Activated naive CD4-positive, alpha-beta T cell treated with anti-CD3 and anti-CD28 coated beads, Interleukin-2, amount 50 U/mL, for 24 hours (primary cell): Measurements from ENCODE around the gene NFIB.

ENCODE experiments used
- H3K27ac Mint-ChIP-seq: one replicate; pipeline ENCODE4 v1.8.0; 2021; ENCODE audit warnings: mild to moderate bottlenecking, mixed read lengths
- H3K27me3 Mint-ChIP-seq: one replicate; pipeline ENCODE4 v1.8.0; 2021; ENCODE audit warnings: mixed read lengths
- H3K36me3 Mint-ChIP-seq: one replicate; pipeline ENCODE4 v1.8.0; 2021; ENCODE audit warnings: mixed read lengths
- H3K4me1 Mint-ChIP-seq: one replicate; pipeline ENCODE4 v1.8.0; 2021; ENCODE audit warnings: mixed read lengths
- H3K4me3 Mint-ChIP-seq: one replicate; pipeline ENCODE4 v1.8.0; 2021; ENCODE audit warnings: mild to moderate bottlenecking, mixed read lengths
- H3K9me3 Mint-ChIP-seq: one replicate; pipeline ENCODE4 v1.8.0; 2021; ENCODE audit warnings: mixed read lengths

The NFIB gene

DNA sequence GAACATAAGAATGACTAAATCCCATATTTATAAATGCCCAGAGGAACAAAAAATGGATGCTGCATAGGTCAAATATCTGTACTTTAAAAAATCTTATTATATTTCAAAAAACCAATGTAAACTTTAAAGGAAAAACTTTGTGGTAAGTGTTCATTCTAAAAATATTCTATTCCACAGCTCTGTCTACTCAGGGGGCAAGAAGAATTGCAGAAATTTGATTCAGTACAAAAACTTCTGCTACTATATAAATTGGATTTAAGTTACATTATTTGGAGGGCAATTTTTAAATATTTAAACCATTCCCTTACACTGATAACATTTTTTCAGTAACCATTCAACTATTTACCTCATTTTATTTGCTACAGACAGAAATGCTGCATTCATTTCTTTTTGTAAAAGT, 32.1 kb downstream of the NFIB start:
- Mint-ChIP-seq H3K36me3 (no peaks in the 10 kb centered on the region), H3K9me3 (peaks cover 5% of the 10 kb centered on the region), H3K4me3 (no peak overlapping the region), H3K4me1 (no peaks in the 10 kb centered on the region), H3K27ac (no peak overlapping the region), H3K27me3 (peaks cover 2% of the 10 kb centered on the region)

DNA sequence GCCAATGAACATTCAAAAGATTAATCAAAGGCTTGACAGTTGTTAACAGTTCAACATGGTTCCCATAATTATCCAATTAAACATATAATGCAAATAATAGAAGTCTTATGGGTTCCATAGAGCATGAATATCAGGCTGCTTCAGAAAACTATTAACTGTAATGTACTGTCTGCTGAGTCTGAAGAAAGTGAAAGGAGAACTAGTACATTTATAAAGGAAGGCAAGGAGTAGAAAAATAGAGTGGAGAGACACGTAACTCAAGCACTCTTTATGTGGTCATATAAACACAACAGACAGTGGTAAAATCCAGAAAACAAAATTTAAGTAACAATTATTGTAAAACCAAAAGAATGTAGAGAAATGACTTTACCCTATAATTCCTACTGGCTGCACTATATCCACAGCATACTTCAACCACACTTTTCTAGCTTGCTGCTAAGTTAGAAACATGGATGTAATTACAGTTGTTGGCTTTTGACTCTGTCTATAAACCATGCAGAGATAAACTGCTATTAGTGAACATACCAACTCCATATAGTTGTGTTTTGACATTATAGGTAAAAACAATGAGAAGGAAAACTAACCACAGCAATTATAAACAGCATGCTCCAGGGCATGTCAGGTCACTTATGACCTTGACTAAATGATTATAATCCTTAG, 32.7 kb downstream of the NFIB start:
- Mint-ChIP-seq H3K36me3 (no peaks in the 10 kb centered on the region), H3K9me3 (peaks cover 5% of the 10 kb centered on the region), H3K4me3 (no peak overlapping the region), H3K4me1 (no peaks in the 10 kb centered on the region), H3K27me3 (peaks cover 2% of the 10 kb centered on the region), H3K27ac (no peak overlapping the region)

DNA sequence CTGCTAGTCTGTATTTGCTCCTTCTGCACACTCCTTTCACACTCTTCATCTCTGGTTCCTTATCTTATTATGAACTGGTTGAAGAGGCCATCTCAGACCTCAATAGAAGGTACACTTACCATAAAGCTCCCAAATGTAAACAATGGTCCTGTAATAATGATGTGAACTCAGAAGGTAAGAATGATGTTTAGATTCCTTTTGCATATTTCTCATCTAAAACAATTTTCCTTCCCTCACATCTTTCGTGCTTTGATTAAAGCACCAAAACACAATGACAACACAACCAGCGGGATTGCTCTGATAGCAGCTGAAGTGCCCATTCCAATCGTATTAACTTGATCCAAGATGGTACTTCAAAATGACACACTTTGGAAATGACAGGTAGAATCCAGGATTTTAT, 34.3 kb downstream of the NFIB start:
- Mint-ChIP-seq H3K4me1 (no peaks in the 10 kb centered on the region), H3K4me3 (no peak overlapping the region), H3K9me3 (peaks cover 5% of the 10 kb centered on the region), H3K27me3 (peaks cover 2% of the 10 kb centered on the region), H3K27ac (no peak overlapping the region), H3K36me3 (no peaks in the 10 kb centered on the region)

DNA sequence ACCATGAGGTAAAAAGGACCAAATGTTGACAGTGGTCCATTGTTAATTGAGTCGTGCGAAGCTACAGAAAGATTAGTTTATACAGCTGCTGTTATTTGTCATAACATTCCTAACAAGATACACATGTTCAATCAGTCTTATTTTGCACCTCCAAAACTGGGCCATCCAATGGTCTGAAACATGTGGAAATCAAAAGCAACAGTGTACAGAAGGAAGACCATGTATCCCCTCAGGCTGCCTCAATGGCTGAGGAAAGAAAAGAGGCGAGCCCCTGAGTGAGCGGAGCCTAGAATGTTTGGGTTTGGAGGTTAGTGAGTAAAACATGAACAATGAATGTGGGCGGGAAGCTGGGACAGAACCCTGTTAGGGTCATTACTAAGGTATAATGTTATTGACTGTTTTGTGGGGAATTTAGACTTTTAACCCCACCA, 35.6 kb downstream of the NFIB start:
- no peaks in the 10 kb centered on the region for H3K4me1 Mint-ChIP-seq
- H3K9me3 Mint-ChIP-seq, result peaks cover under 1% of the 10 kb centered on the region
- no peak overlapping the region for H3K4me3 Mint-ChIP-seq
- H3K36me3 Mint-ChIP-seq, result no peaks in the 10 kb centered on the region
- peaks cover 2% of the 10 kb centered on the region for H3K27me3 Mint-ChIP-seq
- H3K27ac Mint-ChIP-seq, result no peak overlapping the region

DNA sequence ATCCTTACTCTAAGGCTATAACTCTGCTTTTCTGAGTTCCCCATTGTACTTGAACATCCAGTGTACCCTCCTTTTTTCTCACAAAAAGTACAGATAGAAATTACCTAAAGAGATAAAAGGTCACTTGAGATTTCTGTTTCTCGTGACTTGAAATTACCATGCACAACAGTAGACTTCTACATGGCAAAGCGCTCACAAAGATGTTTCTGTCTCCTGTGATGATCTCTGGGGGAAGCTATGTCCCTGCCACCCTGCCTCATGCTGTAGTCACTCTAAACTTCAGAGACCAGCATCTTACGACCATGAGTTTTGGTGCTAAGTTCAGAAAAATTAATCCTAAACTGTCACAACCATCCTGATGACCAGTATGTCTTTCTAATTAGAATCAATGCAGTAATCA, 36.2 kb downstream of the NFIB start:
- Mint-ChIP-seq H3K27ac (no peak overlapping the region), H3K4me1 (no peaks in the 10 kb centered on the region), H3K36me3 (no peaks in the 10 kb centered on the region), H3K4me3 (no peak overlapping the region), H3K9me3 (no peaks in the 10 kb centered on the region), H3K27me3 (peaks cover 4% of the 10 kb centered on the region)

DNA sequence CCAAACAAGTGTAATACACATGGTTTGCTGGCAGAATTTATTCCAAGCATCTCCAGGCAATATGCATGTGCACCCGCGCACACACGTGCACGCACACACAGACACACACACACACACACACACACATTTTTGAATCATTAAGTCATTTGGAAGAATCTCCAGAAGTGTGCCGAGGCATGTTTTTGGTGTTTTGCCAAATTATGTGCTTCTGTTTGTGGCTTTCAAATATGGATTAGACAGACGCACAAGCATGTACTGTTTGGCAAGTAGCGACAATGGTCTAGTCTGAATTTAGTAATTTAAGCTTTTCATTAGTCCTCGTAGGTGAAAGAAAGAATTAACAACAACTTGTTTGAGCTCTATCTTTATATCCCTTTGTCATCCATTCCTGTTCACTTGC, 36.7 kb downstream of the NFIB start:
- Mint-ChIP-seq H3K27ac (no peak overlapping the region), H3K9me3 (no peaks in the 10 kb centered on the region), H3K27me3 (peaks cover 4% of the 10 kb centered on the region), H3K36me3 (no peaks in the 10 kb centered on the region), H3K4me3 (no peak overlapping the region), H3K4me1 (no peaks in the 10 kb centered on the region)

DNA sequence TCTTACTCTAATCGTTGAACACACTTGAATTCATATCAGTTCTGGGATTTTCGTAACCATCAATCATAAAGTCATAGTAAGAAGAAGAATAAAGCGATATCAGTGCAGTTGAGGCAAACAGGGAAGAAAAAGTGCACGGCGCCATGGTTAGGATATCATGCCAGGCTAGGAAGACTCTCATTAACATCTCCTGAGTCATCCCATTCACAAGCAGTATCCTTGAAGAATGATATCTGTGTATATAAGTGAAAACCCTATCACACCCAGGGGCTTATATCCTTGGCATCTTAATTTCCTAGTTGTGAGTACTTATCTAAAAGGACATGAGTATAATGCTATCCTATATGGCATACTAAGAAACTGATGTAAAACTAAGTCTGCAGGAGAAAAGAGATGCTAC, 38.6 kb downstream of the NFIB start:
- no peaks in the 10 kb centered on the region for H3K4me1 Mint-ChIP-seq
- H3K27ac Mint-ChIP-seq, result no peak overlapping the region
- H3K27me3 Mint-ChIP-seq, result peaks cover 5% of the 10 kb centered on the region
- H3K9me3 Mint-ChIP-seq, result no peaks in the 10 kb centered on the region
- H3K36me3 Mint-ChIP-seq, result no peaks in the 10 kb centered on the region
- H3K4me3 Mint-ChIP-seq, result no peak overlapping the region

DNA sequence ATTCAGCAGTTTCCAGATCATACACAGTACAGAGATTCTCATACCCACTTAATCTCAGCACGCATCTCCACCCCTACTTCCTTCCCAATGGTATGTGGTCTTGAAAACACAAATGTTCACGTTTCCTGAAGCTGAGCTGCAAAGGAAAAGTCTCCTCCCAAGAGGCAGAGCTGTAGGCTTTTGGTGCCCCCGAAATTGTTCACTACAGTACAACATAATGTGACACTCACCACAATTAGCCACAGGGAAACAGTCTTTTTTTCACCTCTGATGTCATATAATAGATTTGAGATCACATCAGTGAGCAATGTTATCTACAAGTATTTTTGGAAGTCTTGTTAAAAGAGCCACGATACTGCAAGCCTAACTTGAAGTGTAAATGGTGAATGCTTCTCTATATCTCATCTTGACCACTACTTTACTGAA, 40.2 kb downstream of the NFIB start:
- Mint-ChIP-seq H3K36me3 (no peaks in the 10 kb centered on the region), H3K9me3 (no peaks in the 10 kb centered on the region), H3K27me3 (peaks cover 4% of the 10 kb centered on the region), H3K4me3 (no peak overlapping the region), H3K4me1 (no peaks in the 10 kb centered on the region), H3K27ac (no peak overlapping the region)

DNA sequence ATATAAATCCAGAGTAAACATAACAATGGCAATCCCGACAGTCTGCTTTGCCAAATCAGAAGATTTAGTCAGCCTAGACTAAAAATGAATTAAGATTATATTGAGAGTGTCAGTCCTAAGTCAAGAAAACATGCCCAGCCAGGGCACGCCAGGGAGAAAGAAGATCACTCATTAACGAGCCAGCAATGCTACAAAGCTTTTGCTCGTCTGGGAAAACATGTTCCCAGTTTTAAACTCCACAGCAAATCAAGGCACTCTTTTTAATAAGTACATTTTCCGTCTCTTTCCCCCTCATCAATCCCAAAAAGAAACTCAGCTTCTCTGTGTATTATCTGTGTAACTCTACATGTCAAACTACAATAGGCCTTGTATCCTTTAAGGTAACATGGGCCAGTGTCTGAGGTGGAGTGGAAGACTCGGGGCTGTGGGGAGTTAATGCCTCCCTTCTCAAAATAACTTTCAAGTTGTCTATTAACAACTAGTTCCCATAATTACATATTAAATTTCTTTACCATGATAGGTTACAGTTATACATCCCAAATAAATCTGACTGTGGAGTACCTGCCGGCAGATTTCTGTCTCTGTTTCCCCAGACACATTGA, 40.9 kb downstream of the NFIB start:
- no peak overlapping the region for H3K27ac Mint-ChIP-seq
- H3K4me1 Mint-ChIP-seq, result no peaks in the 10 kb centered on the region
- no peaks in the 10 kb centered on the region for H3K36me3 Mint-ChIP-seq
- peaks cover 8% of the 10 kb centered on the region for H3K27me3 Mint-ChIP-seq
- H3K9me3 Mint-ChIP-seq, result peaks cover 6% of the 10 kb centered on the region
- H3K4me3 Mint-ChIP-seq, result no peak overlapping the region

DNA sequence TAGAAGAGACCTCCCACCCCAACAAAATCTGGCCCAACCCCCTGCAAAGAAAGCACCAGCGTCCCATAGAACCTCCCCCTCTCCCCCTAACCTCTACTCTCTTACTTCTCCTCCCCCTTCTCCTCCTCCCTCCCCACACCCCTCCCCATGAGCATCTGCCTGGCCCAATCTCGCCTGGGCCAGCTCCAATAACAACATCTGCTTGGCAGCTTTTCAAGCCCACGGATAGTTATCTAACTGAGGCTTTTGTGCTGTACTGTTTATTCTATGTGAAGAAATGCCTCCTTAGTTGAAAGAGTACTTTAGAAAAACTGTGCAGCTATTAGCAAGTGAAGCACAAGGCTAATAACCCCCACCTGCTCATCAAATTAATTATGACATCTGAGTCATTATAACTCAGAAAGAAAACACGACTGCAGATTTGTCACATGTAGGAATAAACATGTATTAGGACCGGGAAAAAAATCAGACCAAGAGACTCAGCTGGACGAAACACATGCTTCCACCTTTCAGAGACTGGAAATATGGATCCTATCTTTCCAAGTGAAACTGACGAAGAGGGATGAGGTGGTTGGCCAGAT, 42.8 kb downstream of the NFIB start:
- Mint-ChIP-seq H3K36me3 (no peaks in the 10 kb centered on the region), H3K4me1 (no peaks in the 10 kb centered on the region), H3K4me3 (no peak overlapping the region), H3K27ac (no peak overlapping the region), H3K27me3 (peaks cover 8% of the 10 kb centered on the region), H3K9me3 (peaks cover 7% of the 10 kb centered on the region)

DNA sequence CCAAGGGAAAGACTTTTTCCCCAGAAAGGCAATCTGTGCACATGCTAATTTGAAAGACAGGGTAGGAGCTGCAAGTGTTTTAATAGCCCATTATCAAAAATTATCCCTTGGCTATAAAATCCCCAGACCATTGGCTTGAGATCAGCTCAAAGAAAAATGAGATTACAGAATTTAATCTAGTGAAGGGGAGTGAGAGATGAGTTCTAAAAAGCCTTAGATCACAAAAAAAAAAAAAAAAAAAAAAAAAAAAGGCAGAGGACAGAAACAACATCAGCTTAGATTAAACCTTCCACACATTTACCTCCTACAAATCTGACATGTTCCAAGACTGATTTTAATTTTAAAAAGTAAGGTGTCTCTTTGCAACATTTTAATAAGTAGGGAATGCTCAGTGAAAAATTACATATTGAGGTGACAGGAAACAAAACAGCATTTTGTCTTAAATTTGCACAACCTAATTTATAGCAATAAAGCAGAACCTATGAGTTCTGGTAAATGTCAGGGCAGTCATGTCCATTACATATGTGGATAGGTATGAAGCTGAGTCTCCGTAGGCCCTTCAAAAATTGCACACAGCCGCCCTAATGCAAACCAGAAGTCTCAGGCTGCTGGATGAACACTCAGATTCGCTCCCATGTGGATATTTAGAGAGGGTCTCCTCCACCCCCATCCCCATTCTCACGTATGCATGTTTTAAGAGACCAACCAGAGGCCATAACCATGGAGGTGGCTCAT, 43.4 kb downstream of the NFIB start:
- Mint-ChIP-seq H3K9me3 (peaks cover 7% of the 10 kb centered on the region), H3K27me3 (peaks cover 8% of the 10 kb centered on the region), H3K4me3 (no peak overlapping the region), H3K36me3 (no peaks in the 10 kb centered on the region), H3K4me1 (no peaks in the 10 kb centered on the region), H3K27ac (no peak overlapping the region)

DNA sequence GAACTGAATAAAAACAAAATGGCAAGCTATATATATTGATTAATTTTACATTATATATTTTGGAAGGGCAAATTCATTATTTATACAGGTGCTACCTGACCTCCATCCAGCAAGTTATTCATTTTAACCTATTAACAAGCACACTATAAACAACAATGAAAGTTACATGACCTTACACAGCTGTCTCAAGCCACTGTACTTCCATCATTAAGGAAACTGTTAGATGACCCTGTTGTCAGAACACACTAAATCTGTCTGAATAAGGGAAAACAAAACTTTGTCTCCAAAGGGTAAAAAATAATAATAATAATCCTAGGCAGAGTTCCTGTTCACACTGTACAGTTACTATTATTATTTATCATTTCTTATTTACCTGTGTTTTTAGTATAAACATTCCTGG, 44.0 kb downstream of the NFIB start:
- Mint-ChIP-seq H3K4me1 (no peaks in the 10 kb centered on the region), H3K27me3 (peaks cover 8% of the 10 kb centered on the region), H3K9me3 (peaks cover 7% of the 10 kb centered on the region)

DNA sequence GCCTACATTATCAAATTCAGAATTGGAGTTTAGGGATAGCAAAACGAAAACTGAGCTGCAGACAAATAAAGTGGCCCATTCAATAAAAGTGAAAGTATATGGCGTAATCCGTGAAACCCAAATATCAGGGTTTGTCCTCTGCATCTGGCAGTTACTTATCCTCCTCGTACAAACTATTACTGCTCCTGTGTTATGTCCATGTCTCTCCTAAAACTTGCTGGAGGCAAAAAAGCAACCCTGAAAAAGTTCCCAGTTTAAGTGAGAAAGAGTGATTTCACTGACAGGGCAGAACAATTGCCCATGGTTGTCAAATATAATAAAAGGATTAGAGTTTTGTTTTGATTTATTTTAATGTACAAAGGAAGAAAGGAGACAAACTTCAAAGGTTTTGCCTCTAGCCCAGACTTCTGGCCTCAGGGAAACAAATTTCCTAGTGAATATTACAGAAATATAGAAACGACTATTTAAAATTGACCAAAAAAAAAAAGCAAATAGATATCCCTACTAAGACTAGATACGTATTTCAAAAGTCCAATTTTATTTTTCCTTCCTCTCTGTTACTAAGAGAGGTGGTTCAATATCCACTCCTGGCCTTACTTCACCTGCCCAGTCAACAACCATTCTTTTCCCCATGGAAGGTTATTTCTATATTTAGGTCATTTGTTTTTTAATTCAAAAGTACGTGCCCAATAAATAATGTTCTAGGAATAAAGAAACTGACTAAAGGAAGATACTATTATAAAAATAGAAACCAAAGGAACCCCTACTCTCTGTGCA, 50.0 kb downstream of the NFIB start:
- Mint-ChIP-seq H3K4me1 (no peaks in the 10 kb centered on the region), H3K27me3 (peaks cover 6% of the 10 kb centered on the region), H3K9me3 (peaks cover 7% of the 10 kb centered on the region), H3K27ac (no peak overlapping the region), H3K36me3 (no peaks in the 10 kb centered on the region), H3K4me3 (no peak overlapping the region)

More for the DNA sequence above, 44.0 kb downstream of the NFIB start:
- no peaks in the 10 kb centered on the region for H3K36me3 Mint-ChIP-seq
- no peak overlapping the region for H3K27ac Mint-ChIP-seq
- H3K4me3 Mint-ChIP-seq, result no peak overlapping the region

DNA sequence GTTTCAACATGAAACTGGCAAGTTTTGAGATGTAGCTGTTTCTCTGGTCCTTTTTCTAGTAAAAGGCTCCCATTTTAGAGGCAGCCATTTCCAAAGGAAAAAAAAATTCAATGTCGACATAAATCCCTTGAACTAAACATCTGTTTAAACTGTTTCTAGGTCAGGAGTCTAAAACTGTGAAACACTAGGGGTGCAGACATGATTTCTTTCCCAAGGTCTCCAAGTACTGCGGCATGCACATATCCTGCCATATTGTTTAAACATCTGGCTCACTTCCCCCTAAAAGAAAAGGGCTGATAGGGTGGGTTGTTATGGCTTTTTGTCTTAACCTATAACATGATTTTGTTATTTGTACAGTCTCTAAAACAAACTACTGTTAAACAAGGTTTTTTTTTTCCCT, 51.1 kb downstream of the NFIB start:
- no peaks in the 10 kb centered on the region for H3K9me3 Mint-ChIP-seq
- no peak overlapping the region for H3K4me3 Mint-ChIP-seq
- H3K27ac Mint-ChIP-seq, result no peak overlapping the region
- H3K36me3 Mint-ChIP-seq, result no peaks in the 10 kb centered on the region
- no peaks in the 10 kb centered on the region for H3K4me1 Mint-ChIP-seq
- H3K27me3 Mint-ChIP-seq, result peaks cover 2% of the 10 kb centered on the region

DNA sequence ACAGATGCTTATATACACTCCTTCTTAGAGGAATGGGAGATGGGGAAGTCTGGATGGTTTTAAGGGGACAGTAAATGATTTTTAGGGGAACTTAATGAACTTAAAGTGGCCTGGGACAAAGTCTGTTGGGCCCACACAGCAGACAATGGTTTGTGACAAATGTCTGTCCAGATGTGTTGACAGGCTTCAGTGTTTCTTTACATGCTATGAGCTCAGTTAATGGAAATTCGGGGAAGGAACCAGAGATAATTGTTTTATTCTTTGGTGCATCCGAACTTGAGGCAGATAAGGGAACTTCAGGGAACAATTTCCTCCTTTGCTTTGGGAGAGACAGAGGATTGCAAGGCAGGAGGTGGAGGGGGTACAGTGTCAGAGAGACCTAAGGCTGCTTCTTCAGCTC, 52.3 kb downstream of the NFIB start:
- Mint-ChIP-seq H3K36me3 (no peaks in the 10 kb centered on the region), H3K4me3 (no peak overlapping the region), H3K4me1 (no peaks in the 10 kb centered on the region), H3K9me3 (no peaks in the 10 kb centered on the region), H3K27me3 (peaks cover 2% of the 10 kb centered on the region), H3K27ac (no peak overlapping the region)
